NCI-H2196 (cell line): ENCODE measurements around the gene CSF2.
"Not testable (repeated sequence)": the region's sequence is repeated elsewhere in the genome, so short reads cannot be mapped to it uniquely, and the experiment has no call there.

Source experiments
- DNase-seq: peaks from one replicate; lab custom pipeline; 2025; ENCODE audit not compliant: unreplicated experiment; lab: John Stamatoyannopoulos, UW

Gene CSF2

GRCh38 chr5:132105688-132106087, 32.1 kb downstream of the CSF2 start:
- DNase-seq, result no peak

GRCh38 chr5:132108495-132108894, 34.9 kb downstream of the CSF2 start:
- not testable (repeated sequence) for DNase-seq

GRCh38 chr5:132108957-132109356, 35.4 kb downstream of the CSF2 start:
- not testable (repeated sequence) for DNase-seq

- no peak for DNase-seq
Observed at GRCh38 chr5:132109494-132110053, 36.0 kb downstream of the CSF2 start.

- no peak for DNase-seq
Observed at GRCh38 chr5:132110195-132110594, 36.6 kb downstream of the CSF2 start.

- DNase-seq, result no peak
Observed at GRCh38 chr5:132110930-132111329, 37.3 kb downstream of the CSF2 start.

- no peak for DNase-seq
Observed at GRCh38 chr5:132112111-132112510, 38.5 kb downstream of the CSF2 start.

- no peak for DNase-seq
Observed at GRCh38 chr5:132114150-132115121, 40.8 kb downstream of the CSF2 start.

GRCh38 chr5:132115375-132115774, 41.8 kb downstream of the CSF2 start:
- DNase-seq, result no peak

GRCh38 chr5:132116072-132116471, 42.5 kb downstream of the CSF2 start:
- DNase-seq, result no peak

- not testable (repeated sequence) for DNase-seq
Observed at GRCh38 chr5:132116909-132117489, 43.4 kb downstream of the CSF2 start.

GRCh38 chr5:132120717-132121116, 47.1 kb downstream of the CSF2 start:
- not testable (repeated sequence) for DNase-seq

GRCh38 chr5:132122971-132123370, 49.4 kb downstream of the CSF2 start:
- DNase-seq, result not testable (repeated sequence)

- DNase-seq, result not testable (repeated sequence)
Observed at GRCh38 chr5:132123578-132123977, 50.0 kb downstream of the CSF2 start.
